WTC11 (cell line): ENCODE data around the gene PPIB. TPM values are rescaled to one million over a fixed set of nuclear protein-coding genes. Genes with fewer than 3 reads are reported as not detected.

ENCODE experiments used
- ATAC-seq: fragments of 200-7000 bp; cut with Tn5 transposase; 2 replicates; pipeline ENCODE4 v1.10.0; 2021; ENCODE audit warnings: mild to moderate bottlenecking, moderate library complexity
- CTCF ChIA-PET: fragments of 300-600 bp; sonication (Branson Sonifier 250); formaldehyde crosslinking; loops from one replicate; lab custom pipeline; 2021; ENCODE audit warnings: antibody characterized with exemption; lab: Charles Lee
- POLR2A ChIA-PET: fragments of 350-600 bp; sonication (Branson Sonifier 250); formaldehyde crosslinking; loops from one replicate; lab custom pipeline; 2021; ENCODE audit warnings: antibody characterized with exemption; lab: Charles Lee
- DNase-seq: peaks from one replicate; pipeline ENCODE4 v3.0.0; 2021; ENCODE audit warnings: low spot score
- H3K27ac Mint-ChIP-seq: 2 replicates; pipeline ENCODE4 v1.8.0; 2021; ENCODE audit warnings: mixed read lengths
- H3K27me3 Mint-ChIP-seq: 2 replicates; pipeline ENCODE4 v1.8.0; 2021; ENCODE audit warnings: low read depth, mild to moderate bottlenecking, moderate library complexity, mixed read lengths
- H3K36me3 Mint-ChIP-seq: 2 replicates; pipeline ENCODE4 v1.8.0; 2021; ENCODE audit warnings: mixed read lengths
- H3K4me1 Mint-ChIP-seq: 2 replicates; pipeline ENCODE4 v1.8.0; 2022; ENCODE audit warnings: mixed read lengths
- H3K4me3 Mint-ChIP-seq: 2 replicates; pipeline ENCODE4 v1.8.0; 2021; ENCODE audit warnings: mild to moderate bottlenecking, moderate library complexity, mixed read lengths
- H3K9me3 Mint-ChIP-seq: 2 replicates; pipeline ENCODE4 v1.8.0; 2021; ENCODE audit warnings: mixed read lengths
- ARID4B ChIP-seq: sonication (generic); formaldehyde crosslinking; IDR thresholded peaks from 2 replicates; pipeline ENCODE4 v1.8.0; 2023; ENCODE audit warnings: missing genetic modification reagents, mild to moderate bottlenecking, borderline replicate concordance
- ATF6 ChIP-seq: sonication (generic); formaldehyde crosslinking; IDR thresholded peaks from 2 replicates; pipeline ENCODE4 v1.8.1; 2023; ENCODE audit warnings: mild to moderate bottlenecking, missing genetic modification reagents
- CDX4 ChIP-seq: fragments of 250-450 bp; sonication (Bioruptor Pico); IDR thresholded peaks from 2 replicates; pipeline ENCODE4 v1.9.0; 2021; ENCODE audit warnings: moderate library complexity, mild to moderate bottlenecking, inconsistent platforms, borderline replicate concordance
- E2F4 ChIP-seq: sonication (generic); formaldehyde crosslinking; IDR thresholded peaks from 2 replicates; pipeline ENCODE4 v1.8.1; 2022; ENCODE audit warnings: low read depth, mild to moderate bottlenecking, moderate library complexity, missing genetic modification reagents, borderline replicate concordance
- JAZF1 ChIP-seq: fragments of 250-450 bp; sonication (Bioruptor Pico); IDR thresholded peaks from 2 replicates; pipeline ENCODE4 v1.9.0; 2021; ENCODE audit warnings: moderate library complexity, mild to moderate bottlenecking, inconsistent platforms
- KAT7 ChIP-seq: sonication (generic); formaldehyde crosslinking; IDR thresholded peaks from 2 replicates; pipeline ENCODE4 v1.8.1; 2023; ENCODE audit warnings: missing genetic modification reagents, mild to moderate bottlenecking, borderline replicate concordance
- MLX ChIP-seq: sonication (generic); formaldehyde crosslinking; IDR thresholded peaks from 2 replicates; pipeline ENCODE4 v1.8.1; 2023; ENCODE audit warnings: mild to moderate bottlenecking, missing genetic modification reagents, moderate library complexity
- MXD4 ChIP-seq: fragments of 250-450 bp; sonication (Bioruptor Pico); IDR thresholded peaks from 2 replicates; pipeline ENCODE4 v1.8.0; 2021; ENCODE audit warnings: mild to moderate bottlenecking, moderate library complexity, borderline replicate concordance
- MYBL2 ChIP-seq: sonication (generic); formaldehyde crosslinking; IDR thresholded peaks from 2 replicates; pipeline ENCODE4 v1.8.1; 2023; ENCODE audit warnings: mild to moderate bottlenecking, moderate library complexity, missing genetic modification reagents
- OVOL2 ChIP-seq: fragments of 250-450 bp; sonication (Bioruptor Pico); IDR thresholded peaks from 2 replicates; pipeline ENCODE4 v1.9.0; 2021; ENCODE audit warnings: mild to moderate bottlenecking, borderline replicate concordance
- RORB ChIP-seq: fragments of 250-450 bp; sonication (Bioruptor Pico); IDR thresholded peaks from 2 replicates; pipeline ENCODE4 v1.9.0; 2021; ENCODE audit warnings: mild to moderate bottlenecking
- STAT6 ChIP-seq: sonication (generic); formaldehyde crosslinking; conservative IDR thresholded peaks from 2 replicates; pipeline ENCODE4 v1.8.1; 2023; ENCODE audit warnings: mild to moderate bottlenecking, low read depth, missing genetic modification reagents, moderate library complexity
- TEAD4 ChIP-seq: sonication (generic); formaldehyde crosslinking; IDR thresholded peaks from 2 replicates; pipeline ENCODE4 v1.8.0; 2022; ENCODE audit warnings: mild to moderate bottlenecking, missing genetic modification reagents
- TP53 ChIP-seq: sonication (generic); formaldehyde crosslinking; IDR thresholded peaks from 2 replicates; pipeline ENCODE4 v1.8.1; 2023; ENCODE audit warnings: mild to moderate bottlenecking, missing genetic modification reagents
- ZMAT4 ChIP-seq: fragments of 250-450 bp; sonication (Bioruptor Pico); IDR thresholded peaks from 2 replicates; pipeline ENCODE4 v1.9.0; 2021; ENCODE audit warnings: mild to moderate bottlenecking
- ZNF138 ChIP-seq: sonication (generic); formaldehyde crosslinking; conservative IDR thresholded peaks from 2 replicates; pipeline ENCODE4 v1.8.1; 2022; ENCODE audit warnings: mild to moderate bottlenecking, moderate library complexity, missing genetic modification reagents
- ZNF232 ChIP-seq: sonication (generic); formaldehyde crosslinking; IDR thresholded peaks from 2 replicates; pipeline ENCODE4 v1.8.0; 2022; ENCODE audit warnings: mild to moderate bottlenecking, missing genetic modification reagents
- ZNF416 ChIP-seq: fragments of 250-450 bp; sonication (Bioruptor Pico); IDR thresholded peaks from 2 replicates; pipeline ENCODE4 v1.9.0; 2021; ENCODE audit warnings: mild to moderate bottlenecking, inconsistent platforms
- ZNF423 ChIP-seq: fragments of 250-450 bp; sonication (Bioruptor Pico); IDR thresholded peaks from 2 replicates; pipeline ENCODE4 v2.1.2; 2022; ENCODE audit warnings: mild to moderate bottlenecking, moderate library complexity
- ZSCAN18 ChIP-seq: fragments of 250-450 bp; sonication (Bioruptor Pico); IDR thresholded peaks from 2 replicates; pipeline ENCODE4 v2.1.2; 2022; ENCODE audit warnings: mild to moderate bottlenecking, moderate library complexity
- total RNA-seq: library from RNA; stranded (reverse); gene quantifications from 3 replicates; pipeline ENCODE4 v1.2.3, GENCODE V29; 2021

PPIB gene
- total RNA-seq, 1 experiment from 2014 or later = 485 TPM

GRCh38 chr15:64146520-64146884, 16.3 kb downstream of the PPIB start (continued):
- no peak for TF ChIP-seq ZMAT4 (CRISPR knock-in tag)
- TF ChIP-seq KAT7 = no peak
- no peak for TF ChIP-seq ZNF232 (CRISPR knock-in tag)
- TF ChIP-seq MXD4 = no peak
- TF ChIP-seq MYBL2 (CRISPR knock-in tag) = no peak
- no peak for TF ChIP-seq E2F4 (CRISPR knock-in tag)
- no peak for TF ChIP-seq ZNF138 (CRISPR knock-in tag)
- TF ChIP-seq RORB = no peak

- Mint-ChIP-seq H3K4me1 (peaks cover 8% of the 10 kb centered on the region), H3K27ac (no peak overlapping the region), H3K36me3 (no peaks in the 10 kb centered on the region), H3K27me3 (peaks cover 18% of the 10 kb centered on the region), H3K4me3 (no peak overlapping the region), H3K9me3 (no peaks in the 10 kb centered on the region)
- POLR2A ChIA-PET = no interaction called here
- ATAC-seq = no peak
- CTCF ChIA-PET = interaction anchor here (4.9 kb wide), 1 partner anchor 8 kb away, joined by 39 read pairs; no protein-coding TSS in a partner anchor
- no peak for DNase-seq
- TF ChIP-seq ZSCAN18 (CRISPR knock-in tag) = no peak
- no peak for TF ChIP-seq ZNF416
- TF ChIP-seq TEAD4 (CRISPR knock-in tag) = no peak
- TF ChIP-seq OVOL2 (CRISPR knock-in tag) = no peak
- no peak for TF ChIP-seq CDX4 (CRISPR knock-in tag)
- no peak for TF ChIP-seq ZNF423 (CRISPR knock-in tag)
- TF ChIP-seq MLX (CRISPR knock-in tag) = no peak
- TF ChIP-seq ATF6 (CRISPR knock-in tag) = no peak
- TF ChIP-seq TP53 = no peak
- TF ChIP-seq ARID4B (CRISPR knock-in tag) = no peak
- no peak for TF ChIP-seq JAZF1 (CRISPR knock-in tag)
- no peak for TF ChIP-seq STAT6
- TF ChIP-seq ZMAT4 (CRISPR knock-in tag) = no peak
Observed at GRCh38 chr15:64146041-64146440, 16.8 kb downstream of the PPIB start.
